ENCODE results near the gene HOXD8.

The HOXD8 gene

DNA sequence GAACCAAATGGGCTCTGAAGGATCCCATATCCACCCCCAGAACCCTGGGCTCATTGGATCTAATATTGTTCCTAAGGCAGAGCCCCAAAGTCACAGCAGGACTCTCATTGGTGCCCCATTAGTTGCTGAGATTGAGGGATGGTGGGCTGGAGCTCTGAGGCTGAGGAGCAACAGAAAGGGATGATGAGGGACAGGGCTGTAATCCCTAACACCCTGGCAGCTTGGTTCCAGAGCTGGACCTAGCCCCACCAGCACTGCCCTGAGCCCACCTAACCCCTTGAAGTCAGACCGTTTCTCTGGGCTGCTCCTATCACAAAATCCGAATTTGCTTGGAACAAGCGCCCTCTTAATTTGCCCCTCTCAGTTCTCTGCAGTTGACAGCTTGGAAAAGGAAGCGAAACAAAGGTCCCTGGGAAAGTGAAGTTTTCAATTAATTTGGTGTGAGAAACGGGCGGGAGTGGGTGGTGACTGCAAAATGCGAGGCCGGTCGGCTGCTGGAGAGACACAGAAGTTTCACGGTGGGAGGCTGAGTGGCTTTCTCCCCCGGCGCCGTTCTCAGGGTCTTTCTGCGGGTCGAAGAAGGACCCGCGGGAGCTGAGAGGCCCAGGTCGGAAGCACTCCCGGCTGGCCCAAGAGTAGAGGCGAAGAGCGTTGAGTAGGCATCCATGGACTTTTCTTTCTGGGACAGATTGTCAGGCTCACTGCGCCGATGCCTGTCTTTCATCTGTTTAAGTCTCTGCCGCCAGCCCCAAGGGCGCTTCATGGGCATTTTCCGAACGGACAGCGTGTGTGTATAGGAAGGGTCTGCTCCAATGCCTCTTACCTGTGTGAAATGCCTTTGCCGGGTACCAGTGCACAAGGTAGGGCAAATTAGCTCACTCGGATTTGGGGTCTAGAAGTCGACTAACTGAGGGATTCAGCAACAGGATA lies 37.9 kb upstream of the HOXD8 start:
- no peak for DNase-seq

DNA sequence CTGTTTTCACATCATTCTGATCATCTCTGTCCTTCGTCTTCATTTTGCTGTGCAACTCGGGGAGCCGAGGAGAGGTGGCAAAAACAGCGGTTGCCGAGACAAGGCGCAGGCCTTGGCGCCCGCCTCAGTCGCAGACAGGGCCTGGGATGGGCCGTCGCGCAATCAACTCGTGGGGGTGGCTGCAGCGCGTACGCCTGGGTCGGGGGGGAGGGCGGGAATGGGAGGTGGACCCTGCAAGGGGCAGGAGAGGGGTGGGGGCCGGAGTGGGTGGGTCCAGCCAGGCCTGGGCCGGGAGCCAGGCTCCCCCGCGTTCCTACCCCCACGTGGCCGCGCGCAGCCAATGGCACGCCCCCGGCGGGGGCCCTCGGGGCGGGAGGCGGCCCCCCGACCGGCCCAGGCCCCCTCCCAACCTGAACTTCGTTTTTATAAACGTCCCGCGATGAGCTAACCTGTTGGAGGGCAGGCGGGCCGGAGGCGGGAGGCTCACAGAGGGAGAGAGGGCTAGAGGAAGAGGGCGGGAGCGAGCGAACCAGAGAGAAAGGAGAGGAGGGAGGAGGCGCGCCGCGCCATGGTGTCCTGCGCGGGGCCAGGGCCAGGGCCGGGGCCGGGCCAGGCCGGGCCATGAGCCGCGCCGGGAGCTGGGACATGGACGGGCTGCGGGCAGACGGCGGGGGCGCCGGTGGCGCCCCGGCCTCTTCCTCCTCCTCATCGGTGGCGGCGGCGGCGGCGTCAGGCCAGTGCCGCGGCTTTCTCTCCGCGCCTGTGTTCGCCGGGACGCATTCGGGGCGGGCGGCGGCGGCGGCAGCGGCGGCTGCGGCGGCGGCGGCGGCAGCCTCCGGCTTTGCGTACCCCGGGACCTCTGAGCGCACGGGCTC lies 37.0 kb upstream of the HOXD8 start, which contains the start of gene HOXD13:
TSS of gene HOXD13 (plus strand) at position 452 of the 875 bp plus-strand sequence. CDS start at position 622, 170 bp downstream.
- DNase-seq = peak; percentile 62

DNA sequence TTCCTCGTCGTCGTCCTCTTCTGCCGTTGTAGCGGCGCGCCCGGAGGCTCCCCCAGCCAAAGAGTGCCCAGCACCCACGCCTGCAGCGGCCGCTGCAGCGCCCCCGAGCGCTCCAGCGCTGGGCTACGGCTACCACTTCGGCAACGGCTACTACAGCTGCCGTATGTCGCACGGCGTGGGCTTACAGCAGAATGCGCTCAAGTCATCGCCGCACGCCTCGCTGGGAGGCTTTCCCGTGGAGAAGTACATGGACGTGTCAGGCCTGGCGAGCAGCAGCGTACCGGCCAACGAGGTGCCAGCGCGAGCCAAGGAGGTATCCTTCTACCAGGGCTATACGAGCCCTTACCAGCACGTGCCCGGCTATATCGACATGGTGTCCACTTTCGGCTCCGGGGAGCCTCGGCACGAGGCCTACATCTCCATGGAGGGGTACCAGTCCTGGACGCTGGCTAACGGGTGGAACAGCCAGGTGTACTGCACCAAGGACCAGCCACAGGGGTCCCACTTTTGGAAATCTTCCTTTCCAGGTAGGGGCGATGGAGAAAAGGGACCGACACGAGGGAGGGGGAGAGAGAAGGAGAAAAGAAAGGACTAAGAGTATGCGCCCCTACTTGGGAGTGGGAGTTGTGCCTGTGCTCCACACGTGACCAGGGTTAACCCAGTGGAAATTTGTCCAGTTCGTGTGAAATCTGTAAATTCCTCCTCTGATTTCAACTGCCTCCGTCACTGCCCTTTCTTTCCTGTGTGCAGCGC lies 36.2 kb upstream of the HOXD8 start:
- peak; percentile 39 for DNase-seq

DNA sequence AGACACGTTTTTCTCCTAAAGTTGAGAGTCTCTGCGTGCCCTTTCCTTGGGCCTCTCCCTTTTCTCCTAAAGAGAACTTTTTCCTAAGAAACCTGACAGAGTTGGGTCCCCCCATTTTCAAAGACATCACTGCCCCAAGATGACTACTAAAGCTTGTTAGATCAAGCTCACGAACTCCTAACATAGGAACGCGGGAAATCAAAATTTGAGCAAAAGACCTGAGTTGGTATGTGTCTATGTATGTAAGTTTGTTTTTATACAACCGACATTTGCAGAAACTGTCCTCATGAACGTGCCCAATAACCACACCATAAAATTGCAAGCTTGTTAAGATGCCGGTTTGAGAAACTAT lies 35.6 kb upstream of the HOXD8 start:
- DNase-seq = no peak

DNA sequence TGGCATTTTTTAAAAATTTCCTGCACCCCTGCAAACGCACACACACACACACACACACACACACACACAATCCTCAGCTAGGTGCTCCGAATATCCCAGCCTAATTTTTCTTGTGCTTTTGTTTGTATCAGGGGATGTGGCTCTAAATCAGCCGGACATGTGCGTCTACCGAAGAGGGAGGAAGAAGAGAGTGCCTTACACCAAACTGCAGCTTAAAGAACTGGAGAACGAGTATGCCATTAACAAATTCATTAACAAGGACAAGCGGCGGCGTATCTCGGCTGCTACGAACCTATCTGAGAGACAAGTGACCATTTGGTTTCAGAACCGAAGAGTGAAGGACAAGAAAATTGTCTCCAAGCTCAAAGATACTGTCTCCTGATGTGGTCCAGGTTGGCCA lies 35.2 kb upstream of the HOXD8 start:
- DNase-seq = no peak

DNA sequence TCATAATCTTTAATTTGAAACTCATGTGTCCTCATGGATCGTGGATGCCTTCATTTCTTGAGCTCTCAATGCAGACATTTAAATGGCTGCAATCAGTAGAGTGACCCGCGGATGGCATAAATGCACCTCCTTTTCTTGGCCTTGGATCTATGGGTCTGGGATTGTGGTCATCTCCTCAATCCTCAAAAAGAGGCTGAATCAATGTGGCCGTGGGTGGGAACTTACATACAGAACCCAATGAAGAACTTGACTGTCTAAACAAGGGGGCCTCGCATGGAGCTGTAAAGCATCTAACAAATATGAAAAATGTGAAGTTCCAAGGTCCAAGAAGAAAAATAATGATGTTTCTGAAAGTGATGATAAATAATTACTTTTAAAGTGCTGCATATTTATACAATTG lies 34.1 kb upstream of the HOXD8 start:
- DNase-seq = no peak

DNA sequence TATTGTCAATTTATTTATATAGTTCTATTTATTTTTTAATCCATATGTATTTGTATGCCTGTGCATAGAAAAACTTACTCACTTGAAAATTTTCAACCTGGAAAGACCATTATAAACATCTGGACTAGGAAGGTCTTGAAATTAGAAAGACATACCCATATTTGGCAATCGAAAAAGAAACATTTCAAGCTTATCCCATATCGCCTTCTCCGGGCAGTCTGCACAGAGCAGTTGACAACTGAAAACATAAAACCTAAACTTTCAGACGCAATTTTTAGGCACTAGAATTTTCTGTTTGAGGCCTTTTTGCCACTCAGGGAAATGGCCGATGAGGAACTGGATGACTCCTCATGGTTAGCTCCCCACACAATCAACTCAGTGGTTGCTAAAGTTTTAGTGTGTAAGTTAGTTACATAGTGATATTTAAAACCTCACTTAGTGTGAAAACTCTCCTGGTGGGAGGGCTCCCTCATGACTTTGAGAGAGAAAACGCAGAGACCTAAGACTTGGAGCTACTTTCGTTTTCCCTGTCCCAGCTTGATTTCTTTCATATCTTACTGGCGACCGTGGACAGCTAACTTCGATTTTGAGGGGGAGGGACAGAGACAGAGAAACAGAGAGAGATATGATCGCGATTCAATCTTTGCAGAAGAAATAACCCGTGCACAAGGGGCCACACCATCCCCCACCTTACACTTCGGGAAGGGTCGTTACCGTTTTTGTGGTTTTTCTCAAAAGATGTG lies 33.1 kb upstream of the HOXD8 start:
- peak; percentile 51 for DNase-seq

DNA sequence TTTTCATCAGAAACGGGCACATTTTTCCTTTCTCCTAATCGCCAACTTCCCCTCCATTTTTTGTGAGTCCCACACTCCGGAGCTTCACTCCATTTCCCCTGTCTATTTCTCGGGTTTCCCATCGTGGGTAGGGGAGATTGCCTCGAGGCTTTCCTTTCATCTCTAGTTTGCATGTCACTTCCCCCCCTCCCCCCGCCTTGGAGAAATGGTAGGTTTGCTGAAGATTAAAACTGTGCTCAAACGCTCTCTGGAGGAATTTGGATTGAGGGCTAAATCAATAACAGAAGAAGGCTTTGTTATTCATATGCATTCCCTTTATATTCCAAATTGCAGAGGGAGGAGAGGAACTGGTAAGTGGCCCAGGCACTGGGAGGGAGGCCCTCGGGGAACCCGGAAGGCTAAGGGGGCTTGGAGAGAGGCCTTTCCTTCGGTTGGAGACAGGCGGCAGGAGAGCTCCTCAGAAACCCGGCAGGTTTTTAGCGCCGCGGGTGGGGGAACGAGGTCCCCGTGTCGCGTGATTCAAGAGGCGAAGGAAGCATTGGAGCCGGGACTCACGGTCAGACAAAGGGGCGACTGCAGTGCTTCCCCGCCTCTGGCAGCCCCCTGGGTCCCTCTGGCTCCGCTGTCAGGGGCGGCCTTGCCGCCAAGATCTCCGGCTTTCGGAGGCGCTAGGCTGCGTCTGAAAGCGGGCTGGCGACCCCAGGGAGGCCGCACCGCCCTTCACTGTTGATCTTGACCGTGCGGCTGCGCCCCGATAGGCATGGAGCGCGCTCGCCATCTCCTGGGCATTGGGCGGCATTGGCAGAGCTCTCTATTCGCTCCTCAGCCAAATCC lies 32.3 kb upstream of the HOXD8 start:
- peak; percentile 75 for DNase-seq

DNA sequence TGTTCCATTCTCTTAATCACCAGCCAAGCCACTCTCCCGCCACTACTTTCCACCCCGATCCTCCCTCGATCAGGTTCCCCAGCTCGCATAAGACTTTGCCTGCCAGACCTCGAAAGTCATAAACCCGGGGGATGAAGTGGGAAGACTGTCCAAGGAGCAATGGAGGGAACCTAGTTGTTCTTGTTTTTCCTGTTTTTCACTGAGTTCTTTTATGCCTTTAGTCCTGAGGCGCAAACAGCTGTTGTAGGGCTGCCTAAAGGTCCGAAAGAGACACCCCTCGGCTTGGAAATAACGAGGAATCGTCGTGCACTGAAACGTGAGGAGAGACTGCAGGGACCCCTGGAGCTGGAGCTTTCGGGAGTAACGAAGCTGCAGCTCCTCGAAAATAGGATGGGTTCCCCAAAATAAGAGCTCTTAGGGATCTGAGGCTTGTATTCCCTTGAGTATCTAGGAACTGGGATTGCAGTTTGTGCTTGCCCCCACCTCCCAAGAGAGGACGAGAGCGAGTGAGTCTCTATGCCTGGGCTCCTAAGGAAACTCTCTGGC lies 31.6 kb upstream of the HOXD8 start:
- DNase-seq = no peak

DNA sequence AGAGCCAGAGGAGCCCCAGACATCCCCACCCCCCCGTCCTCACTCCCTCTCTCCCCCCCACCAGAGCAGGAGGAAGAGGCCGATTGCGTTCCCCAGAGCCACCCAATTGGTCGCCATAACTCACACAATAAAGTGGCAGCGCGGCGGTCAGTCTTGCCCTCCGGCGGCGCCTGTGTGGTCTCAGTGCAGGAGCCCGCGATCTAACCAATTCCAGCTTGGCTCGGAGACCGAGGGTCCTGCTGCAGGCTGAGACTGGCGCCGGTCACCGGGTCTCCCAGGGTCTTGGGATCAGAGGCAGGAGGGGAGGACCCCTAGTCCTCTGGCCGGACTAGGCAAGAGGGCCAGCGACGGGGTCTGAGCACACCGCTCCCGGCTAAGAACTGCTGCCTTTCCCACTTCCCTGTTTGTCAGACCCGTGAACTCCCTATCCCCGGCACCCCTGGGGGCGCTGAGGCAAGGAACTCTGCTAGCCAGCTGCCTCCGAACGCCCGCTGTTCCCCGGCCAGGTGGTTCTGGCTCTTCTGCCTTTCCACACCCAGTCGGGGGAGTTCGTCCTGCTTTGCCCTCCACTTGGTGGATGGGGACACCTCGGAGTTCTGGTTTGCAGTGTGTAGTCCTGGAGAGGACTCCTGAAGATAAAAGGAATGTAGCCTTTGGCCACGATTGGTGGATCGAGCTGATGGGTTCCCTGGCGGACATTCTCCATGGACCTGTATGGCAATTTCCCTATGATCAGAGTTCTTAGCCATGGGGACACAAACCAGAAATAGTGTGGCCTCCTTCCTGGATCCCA lies 30.9 kb upstream of the HOXD8 start:
- DNase-seq = peak; percentile 36

DNA sequence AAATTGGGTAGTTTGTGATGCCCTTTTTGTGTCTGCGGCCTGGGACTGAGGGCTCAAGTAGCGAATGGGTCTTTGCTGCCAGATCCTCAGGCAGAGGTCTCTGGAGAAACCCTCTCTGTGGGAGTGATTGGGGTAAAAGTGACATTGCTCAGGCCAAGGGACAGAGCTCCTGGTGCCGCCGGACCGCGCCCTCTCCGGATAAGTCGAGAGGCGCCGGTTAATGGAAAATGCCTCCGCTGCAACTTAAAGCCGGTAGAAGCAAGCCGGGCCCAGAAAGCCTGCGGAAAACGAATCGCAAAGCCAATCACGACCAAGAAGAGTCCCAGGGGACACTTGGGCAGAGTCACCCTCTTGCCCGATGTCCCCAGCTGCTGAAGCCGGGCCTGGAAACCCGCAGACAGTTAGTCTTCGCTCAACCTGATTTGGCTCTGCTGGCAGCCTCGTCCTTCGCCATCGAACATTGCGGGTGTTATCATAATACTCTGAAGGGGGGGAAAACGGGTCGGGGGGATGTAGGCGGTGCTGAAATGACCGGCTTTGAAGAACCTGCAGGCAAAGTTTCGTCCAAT lies 30.3 kb upstream of the HOXD8 start:
- DNase-seq = peak; percentile 29

DNA sequence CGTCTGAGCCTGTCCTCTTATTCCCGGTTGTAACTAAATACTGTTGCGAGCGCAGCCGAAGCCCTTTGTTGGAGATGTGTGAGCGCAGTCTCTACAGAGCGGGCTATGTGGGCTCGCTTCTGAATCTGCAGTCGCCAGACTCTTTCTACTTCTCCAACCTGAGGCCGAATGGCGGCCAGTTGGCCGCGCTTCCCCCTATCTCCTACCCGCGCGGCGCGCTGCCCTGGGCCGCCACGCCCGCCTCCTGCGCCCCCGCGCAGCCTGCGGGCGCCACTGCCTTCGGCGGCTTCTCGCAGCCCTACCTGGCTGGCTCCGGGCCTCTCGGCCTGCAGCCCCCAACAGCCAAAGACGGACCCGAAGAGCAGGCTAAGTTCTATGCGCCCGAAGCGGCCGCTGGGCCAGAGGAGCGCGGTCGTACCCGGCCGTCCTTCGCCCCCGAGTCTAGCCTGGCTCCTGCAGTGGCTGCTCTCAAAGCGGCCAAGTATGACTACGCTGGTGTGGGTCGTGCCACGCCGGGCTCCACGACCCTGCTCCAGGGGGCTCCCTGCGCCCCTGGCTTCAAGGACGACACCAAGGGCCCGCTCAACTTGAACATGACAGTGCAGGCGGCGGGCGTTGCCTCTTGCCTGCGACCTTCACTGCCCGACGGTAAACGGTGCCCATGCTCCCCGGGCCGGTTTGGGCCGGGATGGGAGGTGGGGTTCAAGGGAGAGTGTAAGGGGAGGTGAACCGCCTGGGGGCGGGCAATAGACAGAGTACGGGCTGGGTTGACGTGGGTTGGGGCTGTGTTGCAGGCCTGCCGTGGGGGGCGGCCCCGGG lies 29.6 kb upstream of the HOXD8 start, which contains the start of gene HOXD12:
TSS of gene HOXD12 (plus strand) at position 68 of the 819 bp plus-strand sequence. CDS start at position 75, 7 bp downstream.
- peak; percentile 35 for DNase-seq

DNA sequence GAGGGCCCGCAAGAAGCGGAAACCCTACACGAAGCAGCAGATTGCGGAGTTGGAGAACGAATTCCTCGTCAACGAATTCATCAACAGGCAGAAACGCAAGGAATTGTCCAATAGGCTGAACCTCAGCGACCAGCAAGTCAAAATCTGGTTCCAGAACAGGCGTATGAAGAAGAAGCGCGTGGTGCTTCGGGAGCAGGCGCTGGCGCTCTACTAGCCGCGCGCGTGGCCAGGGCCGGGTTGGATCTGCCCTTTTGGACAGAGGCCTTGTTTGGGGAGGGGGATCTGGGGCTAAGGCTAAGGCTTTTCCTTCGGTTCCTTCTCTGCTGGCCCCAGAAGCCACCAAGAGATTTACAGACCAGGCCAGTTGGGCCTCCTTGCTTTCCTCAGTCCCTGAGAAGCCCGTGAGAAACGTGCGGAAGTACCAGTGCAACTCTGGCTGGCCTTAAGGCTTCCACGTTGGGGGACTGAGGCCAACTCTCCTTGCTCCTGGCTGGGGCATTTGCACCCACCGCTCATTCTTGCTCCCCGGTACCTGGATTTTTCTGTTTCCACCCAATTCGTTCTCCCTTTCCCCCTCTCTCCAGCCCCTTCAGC lies 28.9 kb upstream of the HOXD8 start:
- peak; percentile 23 for DNase-seq

DNA sequence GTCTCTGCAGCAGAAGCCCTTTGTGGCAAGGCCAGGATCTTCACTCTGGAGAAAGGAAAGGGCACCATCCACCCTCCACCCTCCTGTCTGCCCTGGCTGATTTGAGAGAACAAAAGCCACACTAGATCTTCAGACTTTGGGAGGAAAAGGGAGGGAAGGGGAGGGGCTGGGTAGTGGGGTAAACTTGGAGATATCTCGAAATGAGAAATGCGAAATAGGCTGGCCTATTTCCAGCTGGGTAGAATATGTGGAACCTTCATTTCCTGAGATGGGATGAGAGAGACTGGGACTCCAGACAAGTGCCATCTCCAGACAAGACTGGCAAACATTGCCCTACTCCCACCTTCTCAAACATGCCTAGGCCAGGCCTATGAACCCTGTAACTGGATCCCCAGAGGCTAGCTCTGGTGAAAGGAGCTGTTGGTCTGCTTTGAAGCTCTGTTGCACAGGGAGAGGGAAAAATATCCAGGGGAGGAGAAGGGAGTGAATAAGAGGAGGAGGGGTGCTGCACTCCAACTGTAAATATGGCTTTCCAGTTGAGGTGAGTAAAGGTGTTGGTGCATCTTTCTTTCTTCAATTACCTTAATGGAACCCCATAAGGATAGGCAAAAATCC lies 28.2 kb upstream of the HOXD8 start:
- DNase-seq = no peak

DNA sequence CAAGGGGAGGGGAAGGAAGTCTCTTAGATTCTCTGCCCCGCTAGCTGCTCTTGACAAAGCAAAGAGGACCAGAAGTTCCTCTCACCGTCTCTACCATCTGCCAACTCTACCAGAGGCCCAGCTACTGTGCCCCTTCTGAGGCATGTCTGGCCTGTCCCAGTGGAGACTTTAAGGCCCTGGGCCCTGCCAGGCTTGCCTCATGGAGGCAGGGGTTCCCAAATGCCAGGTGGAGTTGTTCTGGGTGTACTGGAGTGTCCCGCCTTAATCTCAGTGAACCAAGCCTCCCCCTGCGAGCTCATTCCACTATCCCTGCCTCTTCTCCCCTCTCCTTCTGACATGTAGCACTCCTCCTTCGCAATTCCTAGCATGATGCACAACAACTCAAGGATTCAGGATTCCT lies 27.7 kb upstream of the HOXD8 start:
- DNase-seq = no peak

DNA sequence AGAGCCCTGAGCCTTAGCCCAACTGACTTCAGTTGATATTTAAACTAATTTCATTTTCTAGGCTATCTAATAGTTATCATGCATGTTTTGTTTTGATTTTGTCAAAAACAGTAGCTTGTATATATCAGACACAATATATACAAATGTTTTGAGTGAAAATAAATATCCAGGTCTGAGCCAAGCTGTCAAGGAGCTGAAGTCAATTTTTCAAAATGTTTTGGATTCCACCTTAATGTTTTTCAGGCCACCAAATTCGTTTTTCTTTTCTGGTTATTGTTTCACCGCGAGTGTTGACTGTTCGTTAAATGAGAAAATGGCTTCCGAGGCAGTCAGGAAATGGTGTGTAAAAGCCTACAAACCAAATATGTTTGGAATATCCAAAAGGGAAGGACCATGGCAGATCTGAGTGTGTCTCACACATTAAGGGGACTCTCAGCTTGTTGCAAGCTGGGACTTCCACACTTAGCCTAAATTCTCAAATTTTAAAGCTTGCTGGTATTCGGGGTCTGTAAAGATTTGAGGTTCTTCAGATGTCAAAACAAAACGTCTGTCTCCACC lies 27.1 kb upstream of the HOXD8 start:
- DNase-seq = no peak

DNA sequence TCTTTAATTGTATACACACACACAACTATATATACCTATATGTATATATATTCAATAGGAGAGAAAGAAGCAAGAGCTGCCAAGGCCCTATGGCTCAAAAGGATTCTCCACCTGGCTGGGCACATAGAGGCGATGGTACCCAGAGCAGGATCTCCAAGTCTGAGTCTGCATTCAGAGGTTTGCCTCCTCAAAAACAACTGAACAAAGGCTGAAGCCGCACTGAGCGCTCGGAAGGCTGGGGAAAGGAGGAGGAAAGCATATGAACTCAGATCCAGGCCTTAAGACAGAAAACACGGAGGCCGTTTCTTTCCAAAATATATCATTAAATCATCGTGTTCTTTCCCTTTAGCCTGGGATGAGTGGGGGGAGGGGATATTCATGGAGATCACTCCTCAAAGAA lies 26.3 kb upstream of the HOXD8 start:
- no peak for DNase-seq

Measured in left hindlimb (tissue), 1 donor.